Skeletal muscle tissue (tissue), 4 donors: ENCODE results near the gene TBC1D2B. TPM values are rescaled to one million over a fixed set of nuclear protein-coding genes. Genes with fewer than 3 reads are reported as not detected.

Experiments
- H3K27ac ChIP-seq: one replicate; pipeline ENCODE4 v1.7.0; 2013; ENCODE audit warnings: mild to moderate bottlenecking, low read depth, low read length, inconsistent platforms
- H3K27me3 ChIP-seq, 3 donors: one replicate each; pipeline ENCODE4 v1.7.0; 2013; ENCODE audit warnings: low read length in 3 of 3; ENCODE audit not compliant: control insufficient read depth in 3 of 3, insufficient read depth in 3 of 3
- H3K36me3 ChIP-seq, 3 donors: one replicate each; pipeline ENCODE4 v1.7.0; 2013; ENCODE audit warnings: low read length in 3 of 3; ENCODE audit not compliant: control insufficient read depth in 3 of 3, insufficient read depth in 3 of 3
- H3K4me1 ChIP-seq, 3 donors: one replicate each; pipeline ENCODE4 v1.7.0; 2013; ENCODE audit warnings: low read length in 3 of 3, mild to moderate bottlenecking in 3 of 3; ENCODE audit not compliant: control insufficient read depth in 3 of 3, insufficient read depth in 3 of 3
- H3K4me3 ChIP-seq, 3 donors: one replicate each; pipeline ENCODE4 v1.7.0; 2013; ENCODE audit warnings: low read length in 3 of 3
- H3K9ac ChIP-seq, 3 donors: one replicate each; pipeline ENCODE4 v1.7.0; 2013; ENCODE audit warnings: low read length in 3 of 3, mild to moderate bottlenecking in 3 of 3, moderate library complexity in 2 of 3, low read depth in 1 of 3
- H3K9me3 ChIP-seq, 3 donors: one replicate each; pipeline ENCODE4 v1.7.0; 2013; ENCODE audit warnings: low read length in 3 of 3; ENCODE audit not compliant: control insufficient read depth in 3 of 3
- total RNA-seq: library from RNA; depleted of rRNA; stranded (reverse); fragments of >200 nt; gene quantifications from one replicate; pipeline ENCODE4 v1.2.3, GENCODE V29; 2014
- donor health status: Osteomylitis.

Gene TBC1D2B
- total RNA-seq, 1 donor from 2014 or later = 30.3 TPM

DNA sequence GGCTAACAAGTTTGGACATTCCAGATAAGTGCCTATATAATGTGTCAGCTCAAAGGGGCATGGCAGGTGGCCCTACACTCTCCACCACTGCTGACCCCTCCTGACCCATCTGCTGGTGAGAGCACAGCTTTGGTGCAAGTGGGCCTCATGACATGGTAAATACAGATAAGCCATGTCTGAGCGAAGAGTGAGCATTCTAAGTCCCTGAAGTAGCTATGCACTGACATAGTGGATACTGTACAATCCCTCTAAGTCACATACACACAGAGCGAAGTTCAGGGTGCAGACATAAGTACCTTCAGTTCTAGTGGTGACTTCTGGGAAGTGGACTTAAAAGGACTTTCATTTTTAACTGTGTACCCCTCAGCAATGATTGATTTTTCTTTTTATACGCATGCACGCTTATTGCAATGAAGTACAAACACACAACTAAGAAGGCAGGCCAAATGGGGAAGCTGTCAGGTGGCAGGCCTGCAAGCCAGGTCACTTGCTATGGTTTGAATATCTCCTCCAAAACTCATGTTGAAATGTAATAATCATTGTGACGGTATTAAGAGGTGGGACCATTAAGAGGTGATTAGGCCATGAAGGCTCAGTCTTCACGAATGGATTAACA lies 41.5 kb downstream of the TBC1D2B start:
- Histone ChIP-seq H3K4me3 (no peak overlapping the region), H3K9me3 (no peaks in the 10 kb centered on the region), H3K36me3 (peaks cover 4 to 5% (median 5%) of the 10 kb centered on the region in 3 donors), H3K27ac (peak overlapping the region; percentile 72), H3K4me1 (peaks cover 20 to 42% (median 37%) of the 10 kb centered on the region in 3 donors), H3K27me3 (no peaks in the 10 kb centered on the region), H3K9ac (peak overlapping the region in 1 of 3 donors; percentile 23)

DNA sequence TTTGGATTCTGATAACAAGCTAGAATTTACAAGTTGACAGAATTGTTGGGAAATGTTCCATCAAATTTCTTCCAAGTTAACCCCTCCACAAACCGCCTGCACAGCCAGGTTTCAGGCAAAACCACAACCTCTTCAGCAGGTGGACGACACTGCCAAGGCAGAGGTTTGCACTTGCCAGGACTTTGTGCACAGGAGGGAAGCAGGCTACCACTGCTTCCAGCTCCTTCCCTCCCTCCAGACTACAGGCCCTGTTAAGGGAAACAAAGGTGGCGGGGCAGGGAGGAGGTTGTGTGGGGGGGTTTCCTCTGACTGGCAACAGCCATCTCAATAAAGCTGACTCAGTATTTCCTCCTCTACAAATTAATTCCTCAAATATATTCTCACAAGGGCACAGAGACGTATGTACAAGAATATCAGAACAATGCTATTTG lies 42.2 kb downstream of the TBC1D2B start:
- H3K27me3 ChIP-seq = no peaks in the 10 kb centered on the region
- H3K4me1 ChIP-seq = peaks cover 20 to 42% (median 37%) of the 10 kb centered on the region in 3 donors
- H3K9me3 ChIP-seq = no peaks in the 10 kb centered on the region
- no peak overlapping the region for H3K4me3 ChIP-seq
- peaks cover 4 to 5% (median 5%) of the 10 kb centered on the region in 3 donors for H3K36me3 ChIP-seq
- peak overlapping the region in 1 of 3 donors; percentile 8 for H3K9ac ChIP-seq
- peak overlapping the region; percentile 72 for H3K27ac ChIP-seq

DNA sequence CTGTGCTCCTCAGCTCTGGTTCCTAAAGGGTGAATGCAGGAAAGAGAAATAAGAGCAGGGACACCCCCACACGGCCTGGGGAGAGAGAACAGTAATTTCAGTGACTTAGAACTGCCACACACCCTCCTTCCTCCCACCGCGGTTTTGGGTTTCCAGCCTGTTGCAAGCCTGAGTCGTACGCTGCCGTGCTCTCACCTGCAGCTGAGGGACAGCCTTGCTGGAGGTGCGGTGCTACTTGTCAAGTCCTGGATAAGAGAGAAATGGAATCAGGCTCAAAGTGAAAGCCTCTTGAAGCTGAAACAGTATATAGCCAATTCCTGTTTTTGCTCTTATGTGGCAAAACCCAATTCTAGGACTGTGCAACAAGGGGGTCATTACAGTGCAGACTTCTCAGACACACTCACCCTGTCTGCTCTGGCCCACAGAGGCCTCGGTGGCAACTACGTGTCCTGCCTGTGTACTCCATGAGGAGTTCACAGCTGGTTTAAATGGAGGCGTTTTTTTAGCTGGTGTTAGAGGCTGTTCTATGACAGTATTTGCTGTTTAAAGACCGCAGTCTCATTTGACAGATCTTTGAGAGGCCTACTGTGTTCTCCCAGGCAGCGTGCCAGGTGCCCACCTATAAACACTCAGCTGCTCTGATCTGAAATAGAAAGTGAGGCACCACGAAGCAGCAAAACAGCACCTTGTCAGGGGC lies 42.9 kb downstream of the TBC1D2B start:
- Histone ChIP-seq H3K9me3 (no peaks in the 10 kb centered on the region), H3K36me3 (peaks cover 0 to 3% (median 0%) of the 10 kb centered on the region in 3 donors), H3K4me3 (peak overlapping the region in 1 of 3 donors; percentile 18), H3K9ac (peak overlapping the region in 2 of 3 donors; percentile 28 to 41), H3K4me1 (peaks cover 20 to 42% (median 37%) of the 10 kb centered on the region in 3 donors), H3K27me3 (no peaks in the 10 kb centered on the region), H3K27ac (peak overlapping the region; percentile 72)

DNA sequence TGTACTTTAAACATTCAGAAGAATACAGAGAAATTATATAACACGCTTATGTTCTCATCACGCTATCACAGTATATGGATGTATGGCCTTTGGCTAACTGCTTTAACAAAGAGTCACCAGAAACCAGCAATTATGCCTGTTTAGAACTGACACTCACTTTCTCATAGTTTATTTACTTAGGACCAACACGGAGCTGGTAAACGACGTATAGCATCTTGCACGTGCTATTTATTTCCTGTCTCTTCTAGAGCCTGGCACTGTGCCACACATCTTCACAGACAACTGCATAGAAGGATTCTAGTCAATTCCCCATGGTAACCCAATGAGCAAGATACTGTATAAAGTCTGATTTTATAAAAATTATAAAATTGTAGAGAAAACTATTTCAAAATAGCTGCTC lies 43.6 kb downstream of the TBC1D2B start:
- no peaks in the 10 kb centered on the region for H3K9me3 ChIP-seq
- peak overlapping the region; percentile 72 for H3K27ac ChIP-seq
- H3K27me3 ChIP-seq = no peaks in the 10 kb centered on the region
- no peak overlapping the region for H3K4me3 ChIP-seq
- H3K4me1 ChIP-seq = peaks cover 19 to 41% (median 37%) of the 10 kb centered on the region in 3 donors
- H3K36me3 ChIP-seq = peaks cover 0 to 7% (median 3%) of the 10 kb centered on the region in 3 donors
- H3K9ac ChIP-seq = no peak overlapping the region

DNA sequence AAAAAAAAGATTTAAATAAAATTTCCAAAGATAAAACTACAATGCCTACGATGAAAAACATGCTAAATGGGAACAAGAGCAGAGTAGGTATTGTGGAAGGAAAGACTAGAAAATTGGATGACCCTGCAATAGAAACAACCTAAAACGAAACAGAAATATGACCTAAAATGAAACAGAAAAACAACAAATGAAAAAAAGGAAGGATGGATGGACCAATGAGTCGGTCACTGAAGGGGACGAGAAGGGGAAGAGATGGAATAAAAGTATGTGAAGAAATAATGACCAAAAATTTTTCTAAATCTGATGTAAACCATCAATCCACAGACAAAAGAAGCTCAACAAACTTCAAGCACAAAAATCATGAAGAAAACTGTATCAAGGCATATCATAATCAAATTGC lies 44.8 kb downstream of the TBC1D2B start:
- no peaks in the 10 kb centered on the region for H3K9me3 ChIP-seq
- H3K4me1 ChIP-seq = peaks cover 7 to 29% (median 29%) of the 10 kb centered on the region in 3 donors
- H3K4me3 ChIP-seq = no peak overlapping the region
- H3K9ac ChIP-seq = no peak overlapping the region
- H3K36me3 ChIP-seq = peaks cover 3 to 10% (median 7%) of the 10 kb centered on the region in 3 donors
- no peak overlapping the region for H3K27ac ChIP-seq
- H3K27me3 ChIP-seq = no peaks in the 10 kb centered on the region

DNA sequence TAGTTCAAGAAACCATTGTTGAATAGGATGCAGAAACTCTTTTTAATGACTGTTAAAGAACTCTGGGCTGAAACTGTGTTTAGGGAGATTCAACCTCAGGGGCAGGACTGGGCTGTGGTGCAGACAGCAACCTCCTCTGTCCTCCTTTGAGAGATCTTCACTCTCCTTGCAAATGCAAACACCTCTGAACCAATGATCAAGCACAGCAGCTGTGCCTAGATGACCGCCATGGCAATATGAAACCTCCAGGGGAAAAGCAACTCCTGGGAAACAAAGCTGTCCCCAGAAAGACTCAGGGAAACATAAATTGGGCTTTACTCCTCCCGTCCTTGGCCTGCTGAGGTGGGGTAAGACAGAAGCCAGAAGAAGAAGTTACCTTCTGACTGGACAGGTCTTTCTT lies 52.6 kb downstream of the TBC1D2B start:
- H3K9me3 ChIP-seq = no peaks in the 10 kb centered on the region
- H3K27me3 ChIP-seq = no peaks in the 10 kb centered on the region
- H3K4me1 ChIP-seq = peaks cover 22 to 25% (median 22%) of the 10 kb centered on the region in 3 donors
- H3K9ac ChIP-seq = no peak overlapping the region
- H3K27ac ChIP-seq = peak overlapping the region; percentile 71
- no peak overlapping the region for H3K4me3 ChIP-seq
- peaks cover 12 to 23% (median 13%) of the 10 kb centered on the region in 3 donors for H3K36me3 ChIP-seq

DNA sequence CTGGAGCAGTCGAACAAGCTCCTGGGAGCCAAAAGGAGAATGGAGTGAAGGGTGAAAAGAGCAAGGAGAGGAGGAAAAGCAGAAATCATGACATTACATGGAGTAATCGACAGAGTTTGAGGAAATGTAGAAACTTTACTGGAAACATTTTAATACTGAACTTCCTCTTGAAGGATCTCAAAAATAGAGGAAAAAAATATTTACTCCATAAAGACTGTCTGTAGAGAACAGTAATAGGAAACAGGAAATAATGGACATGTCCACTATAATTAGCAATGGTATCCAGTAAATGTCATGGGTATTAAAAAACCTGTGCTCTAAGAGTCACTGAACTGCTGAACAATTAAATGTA lies 53.0 kb downstream of the TBC1D2B start:
- Histone ChIP-seq H3K9ac (no peak overlapping the region), H3K36me3 (peaks cover 9 to 22% (median 12%) of the 10 kb centered on the region in 3 donors)

DNA sequence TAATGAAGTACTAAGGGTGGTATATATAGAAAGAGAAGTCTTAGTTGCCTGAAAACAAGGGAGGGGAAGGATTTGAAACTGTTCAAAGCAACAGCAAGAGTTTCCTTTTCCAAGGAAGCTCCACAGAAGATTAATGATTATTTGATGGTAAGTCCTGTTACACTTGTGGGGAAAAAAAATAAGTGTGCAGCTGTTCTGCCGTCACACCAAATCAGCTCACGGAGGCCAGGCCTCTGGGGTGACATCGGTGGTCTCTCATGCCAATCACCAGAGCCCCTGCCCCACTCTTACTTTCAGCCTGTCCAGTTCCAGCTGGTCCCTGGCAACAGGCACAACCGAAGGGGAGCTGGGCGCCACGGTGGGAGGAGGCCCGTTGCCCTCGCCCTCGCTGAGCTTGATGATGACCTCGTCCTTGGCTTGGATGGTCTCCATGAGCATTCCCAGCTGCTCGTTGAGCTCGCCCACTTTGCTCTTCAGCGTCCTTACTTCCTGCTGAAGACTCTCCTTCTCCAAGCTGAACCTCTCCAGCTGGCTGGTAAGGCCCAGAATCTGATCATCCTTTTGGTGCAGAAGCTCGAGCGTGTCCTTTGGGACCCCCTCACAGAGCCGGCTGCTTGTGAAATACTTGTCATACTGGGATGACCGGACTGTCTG lies 53.5 kb downstream of the TBC1D2B start:
- Histone ChIP-seq H3K27me3 (no peaks in the 10 kb centered on the region), H3K9me3 (no peaks in the 10 kb centered on the region), H3K27ac (peak overlapping the region; percentile 71), H3K4me1 (peaks cover 22 to 25% (median 22%) of the 10 kb centered on the region in 3 donors), H3K4me3 (peak overlapping the region in 1 of 3 donors; percentile 29), H3K9ac (peak overlapping the region in 1 of 3 donors; percentile 8), H3K36me3 (peaks cover 7 to 20% (median 12%) of the 10 kb centered on the region in 3 donors)

More for the DNA sequence above, 53.0 kb downstream of the TBC1D2B start:
- Histone ChIP-seq H3K9me3 (no peaks in the 10 kb centered on the region), H3K27me3 (no peaks in the 10 kb centered on the region), H3K27ac (peak overlapping the region; percentile 71), H3K4me1 (peaks cover 22 to 25% (median 22%) of the 10 kb centered on the region in 3 donors), H3K4me3 (peak overlapping the region in 1 of 3 donors; percentile 29)

DNA sequence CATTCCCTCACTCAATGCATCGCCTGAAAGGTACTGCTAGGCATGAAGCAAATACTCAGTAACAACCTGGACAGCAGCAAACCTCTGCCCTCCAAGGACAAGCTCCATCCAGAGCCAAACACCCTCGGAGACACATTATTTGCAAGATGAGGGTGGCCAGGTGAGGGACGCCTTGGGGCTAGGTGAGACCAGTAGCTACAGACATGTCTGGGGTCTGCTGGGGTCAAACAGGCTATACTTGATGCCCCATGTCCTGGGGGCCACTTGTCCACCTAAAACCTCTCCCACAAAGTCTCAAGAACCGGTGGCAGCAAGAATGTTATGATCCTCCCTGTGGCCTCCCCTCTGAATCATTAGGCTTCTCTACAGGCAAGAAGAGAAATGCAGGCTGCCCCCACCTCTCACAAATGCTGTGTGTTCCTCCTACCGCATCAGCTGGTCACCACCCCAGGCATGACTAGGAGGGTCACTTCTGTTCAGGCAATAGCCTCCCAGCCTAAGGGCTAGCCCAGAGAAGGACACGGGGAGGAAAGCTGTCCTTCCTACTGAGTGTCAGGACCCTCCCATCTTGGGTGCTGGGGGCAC lies 54.3 kb downstream of the TBC1D2B start:
- no peak overlapping the region for H3K4me3 ChIP-seq
- H3K9ac ChIP-seq = peak overlapping the region in 1 of 3 donors; percentile 43
- H3K9me3 ChIP-seq = no peaks in the 10 kb centered on the region
- H3K27me3 ChIP-seq = no peaks in the 10 kb centered on the region
- H3K36me3 ChIP-seq = peaks cover 3 to 15% (median 12%) of the 10 kb centered on the region in 3 donors
- H3K27ac ChIP-seq = peak overlapping the region; percentile 71
- peaks cover 22 to 25% (median 22%) of the 10 kb centered on the region in 3 donors for H3K4me1 ChIP-seq
